CD14-positive monocyte (primary cell): ENCODE results near the gene LMTK3. TPM values are rescaled to one million over a fixed set of nuclear protein-coding genes. Genes with fewer than 3 reads are reported as not detected.

Source experiments
- DNase-seq, 3 donors: peaks; one replicate each; pipeline ENCODE4 v3.0.0-alpha.2; 2011 to 2022
- H2AFZ ChIP-seq: 2 replicates; pipeline ENCODE4 v1.6.0; 2012; ENCODE audit warnings: mild to moderate bottlenecking, low read depth, low read length, inconsistent platforms; ENCODE audit not compliant: insufficient read depth, poor library complexity, severe bottlenecking
- H3K27ac ChIP-seq, 2 donors: 1 replicate in 1 of 2; 2 replicates in 1 of 2; pipeline ENCODE4 v1.5.1; 2012 to 2013; ENCODE audit warnings: low read length in 2 of 2, control low read depth in 1 of 2, inconsistent platforms in 1 of 2, low read depth in 1 of 2, mild to moderate bottlenecking in 1 of 2
- H3K27me3 ChIP-seq, 2 donors: one replicate each; pipeline versions ENCODE4 v1.6.0 to v1.6.1; 2011 to 2013; ENCODE audit warnings: low read length in 2 of 2; ENCODE audit not compliant: control insufficient read depth in 2 of 2, insufficient read depth in 2 of 2
- H3K36me3 ChIP-seq, 2 donors: replicated peaks in 1 of 2; 1 replicate in 1 of 2; 2 replicates in 1 of 2; pipeline versions ENCODE4 v1.5.1 to v1.6.1; 2012 to 2013; ENCODE audit warnings: low read length in 2 of 2, control low read depth in 1 of 2, inconsistent platforms in 1 of 2, mild to moderate bottlenecking in 1 of 2; ENCODE audit not compliant: insufficient read depth in 2 of 2, control insufficient read depth in 1 of 2
- H3K4me1 ChIP-seq, 2 donors: 1 replicate in 1 of 2; 2 replicates in 1 of 2; pipeline versions ENCODE4 v1.5.1 to v1.6.1; 2012 to 2013; ENCODE audit warnings: low read length in 2 of 2, control low read depth in 1 of 2, inconsistent platforms in 1 of 2, mild to moderate bottlenecking in 1 of 2, moderate library complexity in 1 of 2; ENCODE audit not compliant: insufficient read depth in 2 of 2, control insufficient read depth in 1 of 2
- H3K4me2 ChIP-seq: replicated peaks from 2 replicates; pipeline ENCODE3; 2012; ENCODE audit warnings: low read length, moderate library complexity, mild to moderate bottlenecking; ENCODE audit not compliant: poor library complexity, severe bottlenecking; ENCODE audit errors: extremely low read depth
- H3K4me3 ChIP-seq, 3 experiments: fragments of 200-600 bp in 1 of 3; sonication (generic) in 1 of 3; replicated peaks in 1 of 3; 1 replicate in 2 of 3; 2 replicates in 1 of 3; pipeline ENCODE4 v1.5.1; 2011 to 2013; ENCODE audit warnings: low read length in 3 of 3, mild to moderate bottlenecking in 3 of 3, control low read depth in 2 of 3, low read depth in 2 of 3, inconsistent platforms in 1 of 3, moderate library complexity in 1 of 3
- H3K79me2 ChIP-seq: 2 replicates; pipeline ENCODE4 v1.6.0; 2012; ENCODE audit warnings: mild to moderate bottlenecking, control low read depth, inconsistent platforms, low read length, moderate library complexity; ENCODE audit not compliant: insufficient read depth
- H3K9ac ChIP-seq: 2 replicates; pipeline ENCODE4 v1.6.0; 2017; ENCODE audit warnings: low read length, mild to moderate bottlenecking; ENCODE audit not compliant: insufficient read depth, poor library complexity, severe bottlenecking
- H3K9me3 ChIP-seq, 2 donors: replicated peaks in 1 of 2; 1 replicate in 1 of 2; 2 replicates in 1 of 2; pipeline versions ENCODE4 v1.5.1 to v1.6.1; 2012 to 2013; ENCODE audit warnings: low read length in 2 of 2, control low read depth in 1 of 2; ENCODE audit not compliant: control insufficient read depth in 1 of 2, insufficient read depth in 1 of 2
- H4K20me1 ChIP-seq: 2 replicates; pipeline ENCODE4 v1.6.0; 2012; ENCODE audit warnings: mild to moderate bottlenecking, low read length, control low read depth, moderate library complexity; ENCODE audit not compliant: insufficient read depth
- H3K27ac Mint-ChIP-seq, 7 donors: one replicate each; pipeline ENCODE4 v1.8.0; 2020; ENCODE audit warnings: mild to moderate bottlenecking in 7 of 7, mixed read lengths in 7 of 7, moderate library complexity in 6 of 7, inconsistent platforms in 2 of 7
- H3K27me3 Mint-ChIP-seq, 3 donors: one replicate each; pipeline ENCODE4 v1.8.0; 2021 to 2022; ENCODE audit warnings: low read depth in 3 of 3, mild to moderate bottlenecking in 3 of 3, mixed read lengths in 3 of 3, moderate library complexity in 3 of 3, inconsistent platforms in 1 of 3
- H3K36me3 Mint-ChIP-seq, 2 donors: one replicate each; pipeline ENCODE4 v1.8.0; 2020; ENCODE audit warnings: mixed read lengths in 2 of 2, inconsistent platforms in 1 of 2, mild to moderate bottlenecking in 1 of 2
- H3K4me1 Mint-ChIP-seq: one replicate; pipeline ENCODE4 v1.8.0; 2020; ENCODE audit warnings: mild to moderate bottlenecking, mixed read lengths
- H3K4me3 Mint-ChIP-seq, 2 donors: one replicate each; pipeline ENCODE4 v1.8.0; 2020; ENCODE audit warnings: mild to moderate bottlenecking in 2 of 2, mixed read lengths in 2 of 2, moderate library complexity in 1 of 2
- H3K9me3 Mint-ChIP-seq, 7 donors: one replicate each; pipeline ENCODE4 v1.8.0; 2020 to 2022; ENCODE audit warnings: mixed read lengths in 7 of 7, mild to moderate bottlenecking in 6 of 7, moderate library complexity in 6 of 7, inconsistent platforms in 2 of 7
- WGBS: methylation state at CpG from one replicate; pipeline ENCODE4 v1.1.5; 2013; ENCODE audit warnings: missing lambda C conversion rate; ENCODE audit not compliant: insufficient coverage; 5-methylcytosine and 5-hydroxymethylcytosine counted together
- intact Hi-C, 2 donors: fragments of 100-400 bp; cut with micrococcal nuclease; formaldehyde crosslinking; loops; one replicate each; pipeline versions ENCODE4 v1.15.0 to v1.15.1; 2023
- polyA plus RNA-seq, 3 donors: library from polyadenylated mRNA; depleted of rRNA in 1 of 3; unstranded in 2 of 3; stranded (reverse) in 1 of 3; fragments of 300-500 nt in 2 of 3; fragments of >200 nt in 1 of 3; fragmentation: Illumina TruSeq in 2 of 3; gene quantifications; 1 replicate in 2 of 3; 2 replicates in 1 of 3; pipeline ENCODE4 v1.2.3, GENCODE V29; 2012 to 2021
- TF ChIP-seq, protein P1 (sequence below): fragments of 200-600 bp; IDR thresholded peaks from one replicate; pipeline ENCODE4 v1.8.0; 2022; ENCODE audit warnings: antibody characterized with exemption, mild to moderate bottlenecking

Gene LMTK3
- polyA plus RNA-seq, 3 donors, result 0.08 TPM; not detected in 2

- Histone ChIP-seq H3K27me3 (no peaks in the 10 kb centered on the region), H3K79me2 (no peaks in the 10 kb centered on the region), H3K36me3 (no peaks in the 10 kb centered on the region), H3K9ac (no peak within 1 kb of the TSS), H3K4me3 (no peak within 1 kb of the TSS), H3K4me1 (no peaks in the 10 kb centered on the region), H4K20me1 (no peaks in the 10 kb centered on the region), H3K27ac (no peak within 1 kb of the TSS), H3K4me2 (no peak within 1 kb of the TSS), H3K9me3 (no peaks in the 10 kb centered on the region), H2AFZ (no peak within 1 kb of the TSS)
- intact Hi-C loops, result no loop called here
- Mint-ChIP-seq H3K27ac (no peak within 1 kb of the TSS), H3K27me3 (peaks cover 2 to 7% (median 3%) of the 10 kb centered on the region in 3 donors), H3K36me3 (no peaks in the 10 kb centered on the region), H3K9me3 (no peaks in the 10 kb centered on the region), H3K4me3 (no peak within 1 kb of the TSS), H3K4me1 (no peaks in the 10 kb centered on the region)
- no peak for DNase-seq
- 87% methylated on average over 36 of the region's 36 CpGs for WGBS
- TF ChIP-seq, protein P1, sequence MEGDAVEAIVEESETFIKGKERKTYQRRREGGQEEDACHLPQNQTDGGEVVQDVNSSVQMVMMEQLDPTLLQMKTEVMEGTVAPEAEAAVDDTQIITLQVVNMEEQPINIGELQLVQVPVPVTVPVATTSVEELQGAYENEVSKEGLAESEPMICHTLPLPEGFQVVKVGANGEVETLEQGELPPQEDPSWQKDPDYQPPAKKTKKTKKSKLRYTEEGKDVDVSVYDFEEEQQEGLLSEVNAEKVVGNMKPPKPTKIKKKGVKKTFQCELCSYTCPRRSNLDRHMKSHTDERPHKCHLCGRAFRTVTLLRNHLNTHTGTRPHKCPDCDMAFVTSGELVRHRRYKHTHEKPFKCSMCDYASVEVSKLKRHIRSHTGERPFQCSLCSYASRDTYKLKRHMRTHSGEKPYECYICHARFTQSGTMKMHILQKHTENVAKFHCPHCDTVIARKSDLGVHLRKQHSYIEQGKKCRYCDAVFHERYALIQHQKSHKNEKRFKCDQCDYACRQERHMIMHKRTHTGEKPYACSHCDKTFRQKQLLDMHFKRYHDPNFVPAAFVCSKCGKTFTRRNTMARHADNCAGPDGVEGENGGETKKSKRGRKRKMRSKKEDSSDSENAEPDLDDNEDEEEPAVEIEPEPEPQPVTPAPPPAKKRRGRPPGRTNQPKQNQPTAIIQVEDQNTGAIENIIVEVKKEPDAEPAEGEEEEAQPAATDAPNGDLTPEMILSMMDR, result no peak
Observed at GRCh38 chr19:48551437-48552302, 40.0 kb upstream of the LMTK3 start, which contains the start of gene SULT2B1. Gene SULT2B1 (plus strand): TSS chr19:48552172. CDS start chr19:48552253, 81 bp downstream.

GRCh38 chr19:48549380-48549779 is 37.7 kb upstream of the LMTK3 start:
- Histone ChIP-seq H3K27ac (no peak overlapping the region), H3K4me1 (no peaks in the 10 kb centered on the region), H3K4me3 (no peak overlapping the region), H3K27me3 (no peaks in the 10 kb centered on the region), H3K79me2 (no peaks in the 10 kb centered on the region), H3K9ac (no peak overlapping the region), H3K4me2 (no peak overlapping the region), H3K9me3 (no peaks in the 10 kb centered on the region), H2AFZ (no peak overlapping the region), H3K36me3 (no peaks in the 10 kb centered on the region), H4K20me1 (no peaks in the 10 kb centered on the region)
- H3K36me3 Mint-ChIP-seq, result no peaks in the 10 kb centered on the region
- peaks cover 0 to 8% (median 2%) of the 10 kb centered on the region in 3 donors for H3K27me3 Mint-ChIP-seq
- WGBS, result 23% methylated on average over 3 of the region's 5 CpGs
- TF ChIP-seq, protein P1, result no peak
- H3K27ac Mint-ChIP-seq, result no peak overlapping the region
- no peaks in the 10 kb centered on the region for H3K4me1 Mint-ChIP-seq
- intact Hi-C loops, result no loop called here
- DNase-seq, result no peak
- H3K9me3 Mint-ChIP-seq, result no peaks in the 10 kb centered on the region
- H3K4me3 Mint-ChIP-seq, result no peak overlapping the region
